ENCODE data around the gene HPSE2. TPM values are rescaled to one million over a fixed set of nuclear protein-coding genes. Genes with fewer than 3 reads are reported as not detected.

Gene HPSE2
- total RNA-seq, 1 donor from 2014 or later, result not detected

- intact Hi-C loops (cut with micrococcal nuclease), result no loop called here
- DNase-seq, result no peak
- Histone ChIP-seq H3K27ac (replicated peaks) (no peak overlapping the region), H3K27me3 (ENCODE audit: low read depth) (no peaks in the 10 kb centered on the region), H3K36me3 (peaks cover 75% of the 10 kb centered on the region), H3K4me3 (no peak overlapping the region), H3K4me1 (peaks cover 30% of the 10 kb centered on the region), H3K9me3 (replicated peaks) (peaks cover 11% of the 10 kb centered on the region)
- TF ChIP-seq CTCF (IDR thresholded peaks at IDR 0.05; ENCODE audit: borderline replicate concordance), result no peak
Measured at GRCh38 chr10:98433371-98433770, 802.3 kb downstream of the HPSE2 start.

- intact Hi-C loops (cut with micrococcal nuclease), result no loop called here
- no peak for DNase-seq
- TF ChIP-seq CTCF (IDR thresholded peaks at IDR 0.05; ENCODE audit: borderline replicate concordance), result no peak
- Histone ChIP-seq H3K4me3 (no peak overlapping the region), H3K27me3 (ENCODE audit: low read depth) (no peaks in the 10 kb centered on the region), H3K9me3 (replicated peaks) (peaks cover 11% of the 10 kb centered on the region), H3K4me1 (peaks cover 28% of the 10 kb centered on the region), H3K27ac (replicated peaks) (peak overlapping the region; percentile 83), H3K36me3 (peaks cover 85% of the 10 kb centered on the region)
Measured at GRCh38 chr10:98432330-98432729, 803.3 kb downstream of the HPSE2 start.

- Histone ChIP-seq H3K4me3 (no peak overlapping the region), H3K27me3 (ENCODE audit: low read depth) (no peaks in the 10 kb centered on the region), H3K27ac (replicated peaks) (peak overlapping the region; percentile 83), H3K4me1 (peaks cover 23% of the 10 kb centered on the region), H3K9me3 (replicated peaks) (peaks cover 11% of the 10 kb centered on the region), H3K36me3 (peaks cover 97% of the 10 kb centered on the region)
- peak; percentile 74 for DNase-seq
- intact Hi-C loops (cut with micrococcal nuclease), result no loop called here
- no peak for TF ChIP-seq CTCF (IDR thresholded peaks at IDR 0.05; ENCODE audit: borderline replicate concordance)
Measured at GRCh38 chr10:98431016-98431415, 804.6 kb downstream of the HPSE2 start.

- H3K27ac ChIP-seq (replicated peaks), result peak overlapping the region; percentile 83
- H3K36me3 ChIP-seq, result peaks cover 95% of the 10 kb centered on the region
- no peak for TF ChIP-seq CTCF (IDR thresholded peaks at IDR 0.05; ENCODE audit: borderline replicate concordance)
- no peaks in the 10 kb centered on the region for H3K27me3 ChIP-seq (ENCODE audit: low read depth)
- DNase-seq, result no peak
- H3K4me1 ChIP-seq, result peaks cover 23% of the 10 kb centered on the region
- intact Hi-C loops (cut with micrococcal nuclease), result no loop called here
- peaks cover 11% of the 10 kb centered on the region for H3K9me3 ChIP-seq (replicated peaks)
- H3K4me3 ChIP-seq, result no peak overlapping the region
Measured at GRCh38 chr10:98430427-98430826, 805.2 kb downstream of the HPSE2 start.

- Histone ChIP-seq H3K36me3 (peaks cover 91% of the 10 kb centered on the region), H3K27me3 (ENCODE audit: low read depth) (no peaks in the 10 kb centered on the region), H3K27ac (replicated peaks) (no peak overlapping the region), H3K9me3 (replicated peaks) (peaks cover 11% of the 10 kb centered on the region), H3K4me1 (peaks cover 22% of the 10 kb centered on the region), H3K4me3 (no peak overlapping the region)
- TF ChIP-seq CTCF (IDR thresholded peaks at IDR 0.05; ENCODE audit: borderline replicate concordance), result no peak
- DNase-seq, result no peak
- intact Hi-C loops (cut with micrococcal nuclease), result no loop called here
Measured at GRCh38 chr10:98429320-98430072, 806.2 kb downstream of the HPSE2 start.
